SIG-M5 treated with dmso at 0.1 percent for 504 hours (cell line): Measurements from ENCODE around the gene INTS13.
"Not testable (repeated sequence)": the region's sequence is repeated elsewhere in the genome, so short reads cannot be mapped to it uniquely, and the experiment has no call there.

ENCODE experiments used
- DNase-seq: peaks from one replicate; lab custom pipeline; 2025; ENCODE audit not compliant: unreplicated experiment; lab: John Stamatoyannopoulos, UW

Gene INTS13

DNA sequence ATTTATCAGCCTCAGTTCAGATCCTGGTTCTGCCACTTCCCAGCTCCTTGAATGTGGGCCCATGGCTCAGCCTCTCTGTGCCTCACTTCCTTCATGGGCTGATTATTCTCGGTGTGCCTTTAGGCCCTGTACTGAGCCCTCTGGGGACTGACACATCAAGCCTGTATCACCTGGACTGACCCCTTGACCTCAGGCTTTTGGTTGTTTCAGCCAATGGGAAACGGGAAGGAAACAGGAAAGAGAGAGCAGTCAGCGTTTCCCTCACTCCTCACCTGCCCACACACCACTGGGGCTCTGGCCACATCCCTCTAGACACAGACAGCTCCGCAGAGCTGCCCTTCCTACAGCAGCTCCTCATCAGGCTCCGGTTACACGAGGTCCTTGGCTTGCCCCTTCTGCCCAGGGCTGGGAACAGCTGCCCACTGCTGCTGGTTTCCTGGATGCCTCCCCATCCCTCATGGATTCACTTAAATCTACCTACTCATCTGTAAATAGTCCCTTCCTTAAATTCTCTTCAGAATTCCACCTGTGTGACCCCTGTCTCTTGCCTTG, 67.8 kb downstream of the INTS13 start:
- DNase-seq, result no peak

DNA sequence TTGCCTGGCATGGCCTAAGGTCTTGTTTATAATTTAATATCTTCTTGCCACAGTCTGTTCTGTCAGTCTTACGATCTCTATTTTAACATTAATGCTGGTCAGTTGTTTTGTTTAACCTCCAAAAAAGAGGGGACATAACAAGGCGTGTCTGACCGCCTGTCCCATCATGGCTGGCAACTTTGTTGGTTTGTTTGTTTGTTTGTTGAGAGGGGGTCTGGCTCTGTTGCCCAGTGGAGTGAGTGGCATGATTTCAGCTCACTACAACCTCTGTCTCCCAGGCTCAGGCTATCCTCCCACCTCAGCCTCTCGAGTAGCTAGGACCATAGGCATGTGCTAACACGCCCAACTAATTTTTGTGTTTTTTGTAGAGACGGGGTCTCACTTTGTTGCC, 68.7 kb downstream of the INTS13 start:
- no peak for DNase-seq

DNA sequence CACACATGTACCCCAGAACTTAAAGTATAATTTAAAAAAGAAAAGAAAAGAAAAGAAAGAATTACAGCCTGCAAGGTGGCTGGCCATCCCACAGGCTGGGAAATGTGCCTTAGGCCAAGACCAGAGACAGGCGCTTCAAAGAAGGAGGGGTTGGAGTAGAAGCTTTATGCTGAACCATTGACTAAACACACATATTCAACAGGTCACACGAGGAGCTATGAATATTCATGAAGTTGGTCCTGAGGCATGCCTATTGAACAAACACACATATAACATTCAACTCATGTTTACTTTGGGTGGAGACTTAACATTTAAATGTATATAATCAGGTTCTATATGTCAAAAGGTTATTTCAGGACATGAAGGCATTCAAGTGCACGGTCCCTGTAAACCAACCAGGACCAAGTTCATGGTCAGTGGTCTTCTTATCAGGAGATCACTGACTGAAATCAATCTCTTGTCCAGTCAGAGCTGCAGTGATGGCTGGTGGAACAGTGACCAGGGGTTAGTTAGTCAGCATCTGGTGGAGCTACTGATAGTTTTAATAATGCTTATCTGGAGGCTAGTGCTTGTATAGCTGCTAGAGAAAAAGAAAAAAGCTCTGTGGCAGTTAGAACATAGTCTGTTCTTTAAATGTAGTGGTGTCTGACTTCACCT, 69.2 kb downstream of the INTS13 start:
- no peak for DNase-seq

DNA sequence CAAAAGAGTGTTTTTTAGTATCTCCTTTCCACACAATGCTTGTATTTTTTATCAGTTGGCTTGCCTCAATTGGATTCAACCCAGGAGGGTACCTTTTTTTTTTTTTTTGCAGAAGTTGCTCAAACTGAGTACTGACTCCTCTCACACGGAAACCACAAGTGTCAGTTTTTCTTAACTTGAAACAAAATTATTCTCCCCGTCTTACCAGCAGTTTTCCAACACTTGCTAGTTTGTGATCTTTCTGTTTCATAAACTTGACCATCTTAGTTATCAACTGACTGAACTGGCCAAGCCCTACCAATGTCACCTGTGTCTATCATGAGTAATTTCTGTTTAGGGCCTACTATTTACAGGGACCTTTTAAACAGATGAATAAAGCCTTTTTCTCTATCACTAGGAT, 70.7 kb downstream of the INTS13 start:
- peak; percentile 74 for DNase-seq

DNA sequence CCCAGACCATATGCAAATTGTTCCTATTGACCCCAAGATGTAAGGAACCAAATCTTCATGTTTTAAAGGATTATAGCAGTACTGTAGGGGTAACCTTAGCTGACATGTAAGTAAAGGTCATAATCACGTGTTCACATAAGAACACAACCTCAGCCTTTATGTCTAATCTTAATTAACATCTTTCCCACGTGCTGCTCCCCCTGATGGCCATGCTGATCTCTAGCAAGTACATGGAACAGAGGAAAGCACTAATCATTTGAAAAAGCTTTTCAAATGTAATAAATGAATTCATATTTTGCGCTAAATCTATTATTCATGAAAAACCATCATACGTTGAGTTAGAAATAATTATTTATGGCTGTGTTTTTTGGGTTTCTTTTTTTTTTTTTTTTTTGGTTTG, 74.3 kb downstream of the INTS13 start:
- peak; percentile 41 for DNase-seq

DNA sequence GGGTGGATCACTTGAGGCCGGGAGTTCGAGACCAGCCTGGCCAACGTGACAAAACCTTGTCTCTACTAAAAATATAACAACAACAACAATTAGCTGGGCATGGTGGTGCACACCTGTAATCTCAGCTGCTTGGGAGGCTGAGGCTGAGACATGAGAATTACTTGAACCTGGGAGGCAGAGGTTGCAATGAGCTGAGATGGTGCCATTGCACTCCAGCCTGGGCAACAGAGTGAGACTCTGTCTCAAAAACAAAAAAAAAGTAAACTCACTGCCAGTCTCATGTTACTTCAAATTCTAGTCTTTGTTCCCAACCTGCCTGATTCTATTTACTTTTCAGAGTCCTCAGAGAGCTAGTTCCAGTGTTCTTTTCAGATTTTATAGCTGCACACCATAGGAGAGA, 75.0 kb downstream of the INTS13 start:
- not testable (repeated sequence) for DNase-seq

DNA sequence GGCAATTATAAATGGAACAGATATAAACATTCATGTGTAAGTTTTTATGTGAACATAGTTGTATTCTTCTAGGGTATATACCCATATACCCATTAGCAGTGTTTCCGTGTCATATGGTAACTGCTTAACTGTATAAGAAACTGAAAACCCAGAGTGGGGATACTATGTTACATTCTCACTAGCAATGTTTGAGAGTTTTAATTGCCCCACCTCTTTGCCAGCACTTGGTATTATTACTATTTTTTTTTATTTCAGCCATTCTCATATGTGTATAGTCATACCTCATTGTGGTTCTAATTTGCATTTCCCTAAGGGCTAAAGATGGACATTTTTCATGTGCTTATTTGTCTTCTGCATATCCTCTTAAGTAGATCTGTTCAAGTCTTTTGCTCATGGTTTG, 76.1 kb downstream of the INTS13 start:
- DNase-seq, result no peak

DNA sequence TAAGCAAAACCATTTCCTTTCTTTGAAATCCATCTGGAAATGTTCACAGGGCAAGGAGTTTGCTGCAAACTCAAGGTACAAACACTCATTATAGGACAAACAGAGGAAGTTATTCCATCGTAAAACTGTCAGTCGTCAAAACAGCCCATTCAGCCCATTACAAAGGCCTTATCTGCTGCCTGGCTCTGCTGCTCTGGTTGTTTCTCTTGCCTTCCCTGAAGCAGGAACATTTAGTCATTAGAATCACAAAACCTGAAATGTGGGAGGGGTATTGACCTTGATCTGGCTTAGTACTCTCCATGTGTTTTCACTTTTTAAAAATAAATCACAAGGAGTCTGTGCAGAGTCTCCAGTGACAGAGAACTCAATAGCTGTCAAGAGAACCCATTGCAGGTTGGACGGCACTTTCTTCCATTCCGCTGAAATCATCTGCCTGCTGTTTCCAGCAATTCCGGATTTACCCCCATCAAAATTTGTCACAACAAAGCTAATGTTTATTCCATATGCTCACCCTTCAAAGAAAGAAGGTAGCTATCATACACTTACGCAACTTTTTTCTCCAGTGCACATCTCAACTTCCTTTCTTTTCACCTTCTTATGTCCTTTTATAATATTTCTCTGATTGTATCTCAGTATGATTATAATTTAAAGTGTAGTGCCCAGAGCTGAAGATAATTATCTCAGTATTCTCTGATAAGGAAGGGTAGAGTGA, 80.2 kb downstream of the INTS13 start:
- DNase-seq, result no peak

DNA sequence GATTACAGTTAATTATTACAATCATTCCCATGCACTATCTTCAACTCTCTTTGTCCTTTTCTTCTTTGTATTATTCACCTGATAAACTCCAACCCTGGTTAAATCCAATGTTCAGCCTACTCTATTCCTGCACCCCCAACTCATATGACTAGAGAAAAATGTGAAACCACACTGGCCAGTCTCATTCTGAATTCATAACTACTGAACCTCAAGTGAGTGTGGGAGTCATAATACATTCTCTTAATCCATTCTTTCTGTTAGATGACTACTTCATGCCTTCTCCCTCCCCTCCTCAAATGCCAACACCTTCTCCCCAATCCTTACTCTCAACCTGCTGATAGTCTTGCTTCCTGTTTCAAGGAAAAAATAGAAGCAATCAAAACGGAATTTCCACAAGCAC, 82.4 kb downstream of the INTS13 start:
- no peak for DNase-seq
